ENCODE measurements around the gene KCNJ2.
A peak's percentile ranks its signal among the peaks of the same experiment; 100 is the strongest.

The KCNJ2 gene

GRCh38 chr17:70168977-70169708, at the start of gene KCNJ2:
Gene KCNJ2 (plus strand): TSS chr17:70169532. CDS start chr17:70175040, 5,508 bp downstream.
- DNase-seq (ENCODE audit: low read depth, low spot score): peak; percentile 81
- no peak for TF ChIP-seq CTCF (IDR thresholded peaks at IDR 0.05; ENCODE audit: low read depth, low read length)
- peak within 1 kb of the TSS; percentile 68 for H3K4me3 ChIP-seq (ENCODE audit: low read depth, low read length)
- in situ Hi-C loops (cut with HindIII; ENCODE audit: low sequenced_read_pairs): no loop called here

GRCh38 chr17:70119545-70119944, 49.8 kb upstream of the KCNJ2 start:
- no peak for DNase-seq (ENCODE audit: low read depth, low spot score)
- H3K4me3 ChIP-seq (ENCODE audit: low read depth, low read length): no peak overlapping the region
- in situ Hi-C loops (cut with HindIII; ENCODE audit: low sequenced_read_pairs): no loop called here
- TF ChIP-seq CTCF (IDR thresholded peaks at IDR 0.05; ENCODE audit: low read depth, low read length): no peak

DNA sequence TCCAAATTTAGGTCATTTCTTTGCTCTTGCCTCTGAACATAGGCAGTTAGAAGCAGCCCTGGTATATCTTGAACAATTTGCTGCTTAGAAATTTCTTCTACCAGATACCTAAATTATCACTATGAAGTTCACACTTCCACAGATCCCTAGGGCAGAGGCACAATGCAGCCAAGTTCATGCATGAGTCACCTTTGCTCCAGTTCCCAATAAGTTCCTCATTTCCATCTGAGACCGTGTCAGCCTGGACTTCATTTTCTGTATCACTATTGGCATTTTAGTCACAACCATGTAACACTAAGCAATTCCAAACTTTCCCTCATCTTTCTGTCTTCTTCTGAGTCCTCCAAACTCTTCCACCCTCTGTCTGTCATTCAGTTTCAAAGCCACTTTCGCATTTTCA, 49.3 kb upstream of the KCNJ2 start:
- in situ Hi-C loops (cut with HindIII; ENCODE audit: low sequenced_read_pairs): no loop called here
- no peak overlapping the region for H3K4me3 ChIP-seq (ENCODE audit: low read depth, low read length)
- DNase-seq (ENCODE audit: low read depth, low spot score): no peak
- TF ChIP-seq CTCF (IDR thresholded peaks at IDR 0.05; ENCODE audit: low read depth, low read length): no peak

- in situ Hi-C loops (cut with HindIII; ENCODE audit: low sequenced_read_pairs): no loop called here
- no peak for TF ChIP-seq CTCF (IDR thresholded peaks at IDR 0.05; ENCODE audit: low read depth, low read length)
Measured at GRCh38 chr17:70120425-70120824, 48.9 kb upstream of the KCNJ2 start.

GRCh38 chr17:70121126-70121525, 48.2 kb upstream of the KCNJ2 start:
- in situ Hi-C loops (cut with HindIII; ENCODE audit: low sequenced_read_pairs): no loop called here
- TF ChIP-seq CTCF (IDR thresholded peaks at IDR 0.05; ENCODE audit: low read depth, low read length): no peak
- H3K4me3 ChIP-seq (ENCODE audit: low read depth, low read length): no peak overlapping the region
- no peak for DNase-seq (ENCODE audit: low read depth, low spot score)

More at GRCh38 chr17:70120425-70120824, 48.9 kb upstream of the KCNJ2 start:
- DNase-seq (ENCODE audit: low read depth, low spot score): no peak
- H3K4me3 ChIP-seq (ENCODE audit: low read depth, low read length): no peak overlapping the region

DNA sequence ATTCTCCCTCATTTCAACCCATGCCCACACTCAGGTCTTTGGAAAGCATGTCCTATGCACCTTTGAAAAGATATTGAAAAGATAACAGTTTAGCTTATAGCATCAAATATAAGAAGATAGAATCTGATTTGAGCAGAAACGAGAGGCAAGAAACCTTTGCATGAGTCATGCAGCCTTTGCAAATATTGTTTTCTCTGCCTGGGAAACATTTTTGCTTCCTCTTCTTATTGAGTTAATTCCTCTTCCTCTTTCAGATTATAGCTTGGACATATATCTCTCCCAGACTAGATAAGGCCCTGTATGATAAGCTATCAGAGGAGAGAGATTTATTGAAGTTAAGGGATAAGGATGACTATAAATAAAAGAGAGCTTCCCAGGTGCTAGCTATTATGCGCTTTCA, 46.1 kb upstream of the KCNJ2 start:
- TF ChIP-seq CTCF (IDR thresholded peaks at IDR 0.05; ENCODE audit: low read depth, low read length): no peak
- in situ Hi-C loops (cut with HindIII; ENCODE audit: low sequenced_read_pairs): no loop called here
- no peak overlapping the region for H3K4me3 ChIP-seq (ENCODE audit: low read depth, low read length)
- no peak for DNase-seq (ENCODE audit: low read depth, low spot score)

Measured in astrocyte of the spinal cord (primary cell).